Measurements from ENCODE around the gene ST3GAL2. TPM values are rescaled to one million over a fixed set of nuclear protein-coding genes. Genes with fewer than 3 reads are reported as not detected.
"Not testable (repeated sequence)": the region's sequence is repeated elsewhere in the genome, so short reads cannot be mapped to it uniquely, and the experiment has no call there.

Gene ST3GAL2
- total RNA-seq, 1 donor from 2014 or later = 23.3 TPM

DNA sequence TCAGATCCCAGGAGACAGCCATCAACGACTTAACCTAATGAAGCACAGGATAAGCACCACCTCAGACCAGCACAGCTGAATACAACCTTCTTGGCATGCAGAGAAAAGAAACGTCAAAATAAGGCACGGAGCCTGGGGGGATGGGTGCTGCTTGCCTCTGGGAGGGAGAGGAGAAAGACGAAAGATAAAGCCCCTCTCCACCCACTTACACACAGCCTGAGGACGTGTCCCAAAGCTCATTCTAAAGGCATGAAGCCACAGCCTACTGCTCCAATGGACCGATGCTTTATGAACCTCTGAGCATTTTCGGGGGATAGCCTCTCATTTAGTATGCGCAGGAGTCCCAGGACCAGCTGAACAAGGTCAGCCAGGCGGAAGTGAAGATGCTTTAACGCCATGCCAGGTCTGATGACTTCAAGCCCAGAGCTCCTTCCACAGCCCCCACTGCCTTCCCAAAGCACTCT lies 31.1 kb downstream of the ST3GAL2 start:
- no peak overlapping the region for H3K4me3 ChIP-seq (ENCODE audit: low read depth, low read length)
- DNase-seq (ENCODE audit: low read depth) = no peak
- TF ChIP-seq CTCF (conservative IDR thresholded peaks at IDR 0.05; ENCODE audit: low read depth, low read length) = no peak

DNA sequence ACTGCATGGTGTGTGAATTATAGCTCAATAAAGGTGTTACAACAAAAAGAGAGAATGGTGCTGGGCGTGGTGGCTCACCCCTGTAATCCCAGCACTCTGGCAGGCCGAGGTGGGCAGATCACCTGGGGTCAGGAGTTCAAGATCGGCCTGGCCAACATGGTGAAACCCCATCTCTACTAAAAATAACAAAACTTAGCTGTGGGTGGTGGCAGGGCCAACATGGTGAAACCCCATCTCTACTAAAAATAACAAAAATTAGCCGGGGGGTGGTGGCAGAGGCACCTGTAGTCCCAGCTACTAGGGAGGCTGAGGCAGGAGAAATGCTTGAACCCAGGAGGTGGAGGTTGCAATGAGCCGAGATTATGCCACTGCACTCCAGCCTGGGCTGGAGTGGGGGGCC lies 32.8 kb downstream of the ST3GAL2 start:
- not testable (repeated sequence) for H3K4me3 ChIP-seq (ENCODE audit: low read depth, low read length); DNase-seq (ENCODE audit: low read depth)

- TF ChIP-seq CTCF (conservative IDR thresholded peaks at IDR 0.05; ENCODE audit: low read depth, low read length) = no peak
- no peak overlapping the region for H3K4me3 ChIP-seq (ENCODE audit: low read depth, low read length)
- no peak for DNase-seq (ENCODE audit: low read depth)
Observed at GRCh38 chr16:70402916-70403659, 35.8 kb downstream of the ST3GAL2 start.

DNA sequence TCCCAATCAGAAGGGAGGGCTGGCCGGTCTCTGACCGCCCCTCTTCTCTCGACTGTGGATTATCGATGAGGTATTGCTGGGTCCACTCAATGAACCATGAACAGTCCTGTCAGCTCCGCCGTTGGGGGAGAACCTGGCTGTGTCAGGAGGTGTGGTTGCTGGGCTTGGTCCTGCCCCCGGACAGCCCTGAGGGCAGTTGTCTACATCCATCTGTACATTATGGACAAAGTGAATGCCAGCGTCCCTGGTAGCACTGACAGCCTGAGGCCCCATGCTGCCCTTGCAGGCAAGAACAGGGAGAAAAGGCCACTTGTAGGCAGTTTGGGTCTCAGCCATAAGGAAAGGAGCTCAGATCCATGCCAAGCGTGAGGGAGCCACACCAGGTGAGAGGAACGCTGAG lies 38.9 kb downstream of the ST3GAL2 start:
- H3K4me3 ChIP-seq (ENCODE audit: low read depth, low read length) = no peak overlapping the region
- no peak for TF ChIP-seq CTCF (conservative IDR thresholded peaks at IDR 0.05; ENCODE audit: low read depth, low read length)
- no peak for DNase-seq (ENCODE audit: low read depth)

- H3K4me3 ChIP-seq (ENCODE audit: low read depth, low read length) = no peak overlapping the region
- TF ChIP-seq CTCF (conservative IDR thresholded peaks at IDR 0.05; ENCODE audit: low read depth, low read length) = no peak
- DNase-seq (ENCODE audit: low read depth) = no peak
Observed at GRCh38 chr16:70399381-70399780, 39.5 kb downstream of the ST3GAL2 start.

DNA sequence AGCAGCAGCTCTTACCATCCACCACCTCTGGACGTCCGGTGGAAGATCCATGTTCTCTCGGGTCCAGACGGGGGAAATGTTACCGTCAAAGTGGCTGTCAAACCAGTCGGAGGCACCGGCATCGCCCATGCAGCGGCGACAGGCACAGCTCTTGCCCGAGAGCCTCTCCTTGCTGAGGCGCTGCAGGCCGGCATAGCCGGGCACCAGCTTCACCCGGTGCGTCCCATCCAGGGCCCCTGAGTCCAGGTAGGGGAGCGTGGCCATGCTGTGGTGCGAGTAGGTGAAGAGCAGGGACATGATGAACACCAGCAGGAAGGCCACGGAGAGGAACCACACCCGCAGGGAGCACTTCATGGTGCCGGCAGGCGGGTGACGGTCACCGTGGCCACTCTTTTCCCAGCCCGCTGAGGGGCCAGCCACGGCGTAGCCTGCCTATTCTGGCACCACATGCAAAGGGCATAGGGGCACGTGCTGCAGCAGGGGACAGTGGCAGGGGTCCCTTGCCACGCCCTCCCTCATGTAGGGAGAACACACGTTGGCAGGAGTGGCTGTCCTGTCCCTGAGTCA lies 40.6 kb downstream of the ST3GAL2 start:
- DNase-seq (ENCODE audit: low read depth) = no peak
- no peak for TF ChIP-seq CTCF (conservative IDR thresholded peaks at IDR 0.05; ENCODE audit: low read depth, low read length)
- no peak overlapping the region for H3K4me3 ChIP-seq (ENCODE audit: low read depth, low read length)

- no peak overlapping the region for H3K4me3 ChIP-seq (ENCODE audit: low read depth, low read length)
- DNase-seq (ENCODE audit: low read depth) = no peak
- TF ChIP-seq CTCF (conservative IDR thresholded peaks at IDR 0.05; ENCODE audit: low read depth, low read length) = no peak
Observed at GRCh38 chr16:70396246-70396904, 42.5 kb downstream of the ST3GAL2 start.
